DND-41 (cell line): Measurements from ENCODE around the gene MYH11.

Source experiments
- ATAC-seq: fragments of 200-7000 bp; cut with Tn5 transposase; 3 replicates; pipeline ENCODE4 v1.9.1; 2021; ENCODE audit warnings: low read depth; ENCODE audit not compliant: insufficient read depth
- DNase-seq: peaks from one replicate; pipeline ENCODE4 v3.0.0-alpha.2; 2020
- H2AFZ ChIP-seq: 2 replicates; pipeline ENCODE4 v1.6.0; 2012; ENCODE audit warnings: low read depth, low read length
- H3K27ac ChIP-seq: 2 replicates; pipeline ENCODE4 v1.5.1; 2012; ENCODE audit warnings: low read length, inconsistent platforms
- H3K27me3 ChIP-seq: fragments of 200-600 bp; sonication (generic); 2 replicates; pipeline ENCODE4 v1.6.0; 2012; ENCODE audit warnings: low read length, mild to moderate bottlenecking, inconsistent platforms; ENCODE audit not compliant: insufficient read depth, poor library complexity
- H3K36me3 ChIP-seq: 2 replicates; pipeline ENCODE4 v1.5.1; 2012; ENCODE audit warnings: low read length, inconsistent platforms; ENCODE audit not compliant: insufficient read depth
- H3K4me1 ChIP-seq: 2 replicates; pipeline ENCODE4 v1.5.1; 2012; ENCODE audit warnings: mild to moderate bottlenecking, low read length; ENCODE audit not compliant: insufficient read depth
- H3K4me2 ChIP-seq: 2 replicates; pipeline ENCODE4 v1.6.0; 2012; ENCODE audit warnings: mild to moderate bottlenecking, moderate library complexity, low read length, inconsistent platforms; ENCODE audit not compliant: insufficient read depth
- H3K4me3 ChIP-seq, 2 experiments: fragments of 200-600 bp in 1 of 2; shearing (Covaris generic) in 1 of 2; 2 replicates each; pipeline ENCODE4 v1.5.1; 2012 to 2016; ENCODE audit warnings: inconsistent platforms in 2 of 2, low read length in 2 of 2, mild to moderate bottlenecking in 2 of 2, low read depth in 1 of 2, moderate library complexity in 1 of 2
- H3K79me2 ChIP-seq: 2 replicates; pipeline ENCODE4 v1.6.0; 2012; ENCODE audit warnings: low read length, inconsistent platforms; ENCODE audit not compliant: insufficient read depth
- H3K9ac ChIP-seq: 2 replicates; pipeline ENCODE4 v1.6.0; 2012; ENCODE audit warnings: low read depth, mild to moderate bottlenecking, inconsistent platforms, low read length, moderate library complexity
- H3K9me3 ChIP-seq: 2 replicates; pipeline ENCODE4 v1.5.1; 2012; ENCODE audit warnings: low read length, moderate library complexity, mild to moderate bottlenecking, inconsistent platforms; ENCODE audit not compliant: insufficient read depth, severe bottlenecking
- H4K20me1 ChIP-seq: 2 replicates; pipeline ENCODE4 v1.6.0; 2012; ENCODE audit warnings: low read length; ENCODE audit not compliant: insufficient read depth
- EZH2 ChIP-seq: IDR thresholded peaks from 3 replicates; pipeline ENCODE4 v1.6.1; 2012; ENCODE audit warnings: borderline replicate concordance, low read depth, mild to moderate bottlenecking, moderate library complexity, low read length, inconsistent platforms; ENCODE audit not compliant: severe bottlenecking
- TF ChIP-seq, protein P1 (sequence below): IDR thresholded peaks from 2 replicates; pipeline ENCODE4 v1.5.1; 2012; ENCODE audit warnings: borderline replicate concordance, low read length, moderate library complexity, mild to moderate bottlenecking; ENCODE audit not compliant: poor library complexity, severe bottlenecking; ENCODE audit errors: extremely low read depth

Gene MYH11

DNA sequence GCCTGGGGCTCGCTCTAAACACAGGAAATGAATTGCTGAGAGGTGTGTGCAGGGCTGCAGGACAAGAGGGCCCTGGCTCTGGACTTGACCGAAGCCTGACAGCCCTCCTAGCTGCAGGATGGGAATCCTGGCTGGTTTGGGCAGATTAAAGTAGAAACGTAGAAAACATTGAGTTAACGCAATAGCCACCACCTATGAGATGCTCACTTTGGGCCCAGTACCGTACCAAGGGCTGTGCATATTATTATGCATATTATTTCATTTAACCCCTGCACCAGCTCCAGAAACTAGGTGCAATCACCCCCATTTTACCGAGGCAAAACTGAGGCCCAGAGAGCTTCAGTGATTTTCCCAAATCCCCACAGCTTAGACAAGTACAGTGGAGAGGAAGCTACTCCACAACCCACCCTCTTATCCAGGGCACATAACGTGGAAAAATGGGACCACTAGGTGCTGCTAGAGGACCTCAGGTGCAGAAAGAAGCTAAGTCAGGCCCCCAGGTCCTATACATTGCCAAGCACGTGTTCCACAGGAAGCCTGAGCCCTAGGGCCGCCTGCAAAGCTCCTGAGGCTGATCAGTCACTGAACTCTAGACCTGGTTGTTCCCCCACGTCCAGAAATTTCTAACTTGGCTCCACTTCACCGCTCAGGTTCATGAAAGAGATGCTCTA lies 79.2 kb downstream of the MYH11 start:
- no peak overlapping the region for H3K9ac ChIP-seq
- H3K9me3 ChIP-seq = no peaks in the 10 kb centered on the region
- H3K27ac ChIP-seq = no peak overlapping the region
- H3K79me2 ChIP-seq = no peaks in the 10 kb centered on the region
- no peaks in the 10 kb centered on the region for H3K36me3 ChIP-seq
- peak; percentile 76 for ATAC-seq
- no peak overlapping the region for H3K4me2 ChIP-seq
- H3K4me3 ChIP-seq = no peak overlapping the region
- no peaks in the 10 kb centered on the region for H3K4me1 ChIP-seq
- H3K27me3 ChIP-seq = no peaks in the 10 kb centered on the region
- H2AFZ ChIP-seq = no peak overlapping the region
- TF ChIP-seq, protein P1, sequence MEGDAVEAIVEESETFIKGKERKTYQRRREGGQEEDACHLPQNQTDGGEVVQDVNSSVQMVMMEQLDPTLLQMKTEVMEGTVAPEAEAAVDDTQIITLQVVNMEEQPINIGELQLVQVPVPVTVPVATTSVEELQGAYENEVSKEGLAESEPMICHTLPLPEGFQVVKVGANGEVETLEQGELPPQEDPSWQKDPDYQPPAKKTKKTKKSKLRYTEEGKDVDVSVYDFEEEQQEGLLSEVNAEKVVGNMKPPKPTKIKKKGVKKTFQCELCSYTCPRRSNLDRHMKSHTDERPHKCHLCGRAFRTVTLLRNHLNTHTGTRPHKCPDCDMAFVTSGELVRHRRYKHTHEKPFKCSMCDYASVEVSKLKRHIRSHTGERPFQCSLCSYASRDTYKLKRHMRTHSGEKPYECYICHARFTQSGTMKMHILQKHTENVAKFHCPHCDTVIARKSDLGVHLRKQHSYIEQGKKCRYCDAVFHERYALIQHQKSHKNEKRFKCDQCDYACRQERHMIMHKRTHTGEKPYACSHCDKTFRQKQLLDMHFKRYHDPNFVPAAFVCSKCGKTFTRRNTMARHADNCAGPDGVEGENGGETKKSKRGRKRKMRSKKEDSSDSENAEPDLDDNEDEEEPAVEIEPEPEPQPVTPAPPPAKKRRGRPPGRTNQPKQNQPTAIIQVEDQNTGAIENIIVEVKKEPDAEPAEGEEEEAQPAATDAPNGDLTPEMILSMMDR = peak; percentile 58
- TF ChIP-seq EZH2 = no peak
- no peaks in the 10 kb centered on the region for H4K20me1 ChIP-seq
- DNase-seq = peak; percentile 50

DNA sequence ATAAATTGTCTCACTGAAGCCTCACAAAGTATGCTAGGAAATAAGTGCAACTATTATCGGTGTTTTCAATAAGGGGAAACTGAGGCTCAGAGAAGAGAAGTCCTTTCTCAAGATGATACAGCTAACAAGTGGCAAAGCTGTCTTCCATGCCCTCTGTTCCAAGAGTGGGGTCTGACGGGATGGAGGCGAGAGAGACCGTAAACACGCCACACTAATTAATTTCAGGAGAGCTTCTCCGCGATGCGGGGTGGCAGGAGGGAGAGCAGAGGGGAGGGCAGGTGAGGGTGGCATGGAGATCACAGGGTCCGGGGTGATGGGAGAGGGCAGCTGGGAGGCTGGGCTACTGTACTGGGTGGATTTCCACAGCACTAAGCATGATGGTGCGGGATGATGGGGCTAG lies 80.3 kb downstream of the MYH11 start:
- no peak overlapping the region for H3K4me2 ChIP-seq
- H3K36me3 ChIP-seq = no peaks in the 10 kb centered on the region
- no peak overlapping the region for H2AFZ ChIP-seq
- ATAC-seq (no peak), DNase-seq (no peak)
- no peak overlapping the region for H3K9ac ChIP-seq
- no peak overlapping the region for H3K4me3 ChIP-seq
- no peaks in the 10 kb centered on the region for H3K4me1 ChIP-seq
- TF ChIP-seq, protein P1 = no peak
- no peak for TF ChIP-seq EZH2
- H3K27me3 ChIP-seq = no peaks in the 10 kb centered on the region
- H3K79me2 ChIP-seq = no peaks in the 10 kb centered on the region
- no peak overlapping the region for H3K27ac ChIP-seq
- no peaks in the 10 kb centered on the region for H3K9me3 ChIP-seq
- no peaks in the 10 kb centered on the region for H4K20me1 ChIP-seq

- no peak for ATAC-seq
- Histone ChIP-seq H3K4me3 (no peak overlapping the region), H3K27ac (no peak overlapping the region), H4K20me1 (no peaks in the 10 kb centered on the region), H2AFZ (no peak overlapping the region), H3K36me3 (no peaks in the 10 kb centered on the region), H3K27me3 (no peaks in the 10 kb centered on the region), H3K9me3 (no peaks in the 10 kb centered on the region), H3K4me1 (no peaks in the 10 kb centered on the region), H3K4me2 (no peak overlapping the region), H3K79me2 (no peaks in the 10 kb centered on the region), H3K9ac (no peak overlapping the region)
- no peak for DNase-seq
- TF ChIP-seq EZH2 = no peak
- TF ChIP-seq, protein P1 = no peak
Measured at GRCh38 chr16:15775663-15776304, 81.0 kb downstream of the MYH11 start.
